ENCODE data around the gene SLC25A39.
"Not testable (repeated sequence)": the region's sequence is repeated elsewhere in the genome, so short reads cannot be mapped to it uniquely, and the experiment has no call there.

The SLC25A39 gene

GRCh38 chr17:44324571-44325275 lies at the start of gene SLC25A39:
Gene SLC25A39, minus strand, starts transcription at chr17:44324823. Its CDS starts 1,261 bp downstream, at chr17:44323562.
- peak; percentile 70 for DNase-seq

GRCh38 chr17:44372036-44372435 lies 47.4 kb upstream of the SLC25A39 start:
- DNase-seq: no peak

- DNase-seq: not testable (repeated sequence)
Observed at GRCh38 chr17:44369414-44370023, 44.9 kb upstream of the SLC25A39 start.

GRCh38 chr17:44368391-44369243 lies 44.0 kb upstream of the SLC25A39 start:
- DNase-seq: not testable (repeated sequence)

- DNase-seq: no peak
Observed at GRCh38 chr17:44367231-44367979, 42.8 kb upstream of the SLC25A39 start.

- not testable (repeated sequence) for DNase-seq
Observed at GRCh38 chr17:44365051-44365450, 40.4 kb upstream of the SLC25A39 start.

GRCh38 chr17:44363613-44364159 lies 39.1 kb upstream of the SLC25A39 start, which contains the start of gene FAM171A2:
Gene FAM171A2, minus strand, starts transcription at chr17:44363853. Its CDS starts 139 bp downstream, at chr17:44363714.
- no peak for DNase-seq

- no peak for DNase-seq
Observed at GRCh38 chr17:44362949-44363612, 38.5 kb upstream of the SLC25A39 start.

GRCh38 chr17:44362459-44362948 lies 37.9 kb upstream of the SLC25A39 start:
- no peak for DNase-seq

GRCh38 chr17:44361292-44362260 lies 37.0 kb upstream of the SLC25A39 start:
- DNase-seq: no peak

GRCh38 chr17:44360826-44361225 lies 36.2 kb upstream of the SLC25A39 start:
- DNase-seq: no peak

GRCh38 chr17:44360144-44360533 lies 35.5 kb upstream of the SLC25A39 start:
- no peak for DNase-seq

- no peak for DNase-seq
Observed at GRCh38 chr17:44359458-44360143, 35.0 kb upstream of the SLC25A39 start.

- DNase-seq: no peak
Observed at GRCh38 chr17:44359006-44359405, 34.4 kb upstream of the SLC25A39 start.

GRCh38 chr17:44358066-44358465 lies 33.4 kb upstream of the SLC25A39 start:
- DNase-seq: no peak

GRCh38 chr17:44356241-44356640 lies 31.6 kb upstream of the SLC25A39 start:
- no peak for DNase-seq

- no peak for DNase-seq
Observed at GRCh38 chr17:44355642-44356099, 31.0 kb upstream of the SLC25A39 start.

GRCh38 chr17:44354582-44355561 lies 30.2 kb upstream of the SLC25A39 start:
- DNase-seq: no peak

All from cortex of kidney (tissue), 1 donor.